T-helper 2 cell treated with Interferon-gamma antibody and Interleukin-4, amounts not matched to agents 100 ng/mL and 5 ng/mL, for 36 hours (primary cell): ENCODE data around the gene IFT88. TPM values are rescaled to one million over a fixed set of nuclear protein-coding genes. Genes with fewer than 3 reads are reported as not detected.

Source experiments
- intact Hi-C: fragments of 100-400 bp; cut with micrococcal nuclease; formaldehyde crosslinking; loops from one replicate; pipeline ENCODE4 v1.15.1; 2023
- total RNA-seq: library from RNA; stranded (reverse); gene quantifications from 2 replicates; pipeline ENCODE4 v1.2.3, GENCODE V29; 2022

The IFT88 gene
- total RNA-seq, 1 donor from 2014 or later = 4.8 TPM

DNA sequence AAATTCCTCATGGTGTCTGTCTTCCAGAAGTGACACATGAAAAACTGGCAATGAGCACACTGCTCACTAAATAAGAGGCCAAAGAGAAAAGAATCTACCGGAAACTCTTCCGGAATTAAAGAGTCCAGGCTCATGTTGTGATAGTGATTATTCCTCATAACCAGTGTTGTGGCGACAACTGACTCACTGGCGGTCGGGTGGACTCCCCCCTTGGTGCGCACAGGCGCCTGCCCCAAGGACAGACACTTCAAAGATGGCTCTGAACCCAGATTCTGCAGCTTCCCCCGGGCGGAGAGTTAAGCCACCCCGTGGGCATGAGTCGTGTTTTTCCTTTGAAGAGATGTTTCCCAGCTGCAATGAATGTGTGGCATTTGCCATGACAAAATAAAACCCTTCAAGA lies 146.8 kb downstream of the IFT88 start:
- intact Hi-C loops = loop anchor here (2.0 kb wide), 2 partner anchors 211 to 219 kb away; no protein-coding TSS in a partner anchor

DNA sequence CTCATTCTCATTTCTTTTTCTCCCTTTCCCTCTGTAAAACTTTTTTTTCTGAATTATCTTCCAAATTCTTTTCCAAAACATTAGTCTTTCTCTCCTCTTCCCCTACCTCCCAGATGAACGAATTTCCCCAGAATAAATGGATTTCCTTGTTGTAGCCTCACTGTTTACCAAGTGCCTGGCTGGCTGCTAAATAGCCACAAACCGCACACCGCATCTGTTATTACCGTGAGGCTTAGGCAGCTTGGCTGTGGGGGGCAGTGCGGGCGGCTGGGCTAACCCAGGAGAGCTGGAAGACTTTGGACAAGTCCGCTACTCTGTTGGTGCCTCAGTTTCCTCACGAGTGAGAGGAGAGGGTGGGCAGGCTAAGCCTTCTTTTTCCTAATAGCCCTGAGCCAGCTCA lies 147.2 kb downstream of the IFT88 start:
- intact Hi-C loops = no loop called here

DNA sequence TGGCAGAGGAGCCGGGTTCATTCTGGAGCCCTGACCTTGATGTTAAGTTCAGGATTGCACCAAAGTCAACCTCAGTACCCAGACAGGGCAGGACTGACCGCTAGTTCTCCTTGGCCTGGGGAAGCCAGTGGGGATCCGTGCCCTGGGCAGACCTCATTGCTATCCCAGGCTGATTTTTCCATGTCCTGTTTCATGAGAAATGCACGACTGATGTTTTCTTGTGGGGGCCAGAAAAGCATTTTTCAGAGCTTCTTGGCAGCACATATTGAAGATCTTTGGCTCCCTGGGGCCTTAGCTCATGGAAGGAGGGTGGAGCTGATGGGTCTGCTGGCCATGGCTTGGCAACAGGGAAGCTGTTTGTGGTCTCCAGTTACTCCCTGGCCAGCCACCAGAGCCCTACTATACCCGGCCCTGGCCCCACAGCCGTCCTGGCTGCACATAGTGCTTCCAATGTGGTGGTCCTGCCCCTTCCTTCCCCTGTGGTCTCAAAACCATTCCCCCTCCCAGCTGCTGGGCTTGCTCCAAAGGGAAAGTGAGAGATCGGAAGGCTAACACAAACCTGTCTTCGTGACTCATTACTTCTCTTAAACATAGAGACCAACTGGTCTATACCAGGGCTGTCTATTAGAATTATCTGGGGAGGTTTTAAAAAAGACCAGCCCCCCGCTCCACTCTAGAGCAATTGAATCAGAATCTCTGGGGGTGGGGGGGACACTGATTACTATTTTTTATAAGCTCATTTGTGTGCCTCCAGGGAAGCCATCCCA lies 147.8 kb downstream of the IFT88 start:
- intact Hi-C loops = no loop called here

DNA sequence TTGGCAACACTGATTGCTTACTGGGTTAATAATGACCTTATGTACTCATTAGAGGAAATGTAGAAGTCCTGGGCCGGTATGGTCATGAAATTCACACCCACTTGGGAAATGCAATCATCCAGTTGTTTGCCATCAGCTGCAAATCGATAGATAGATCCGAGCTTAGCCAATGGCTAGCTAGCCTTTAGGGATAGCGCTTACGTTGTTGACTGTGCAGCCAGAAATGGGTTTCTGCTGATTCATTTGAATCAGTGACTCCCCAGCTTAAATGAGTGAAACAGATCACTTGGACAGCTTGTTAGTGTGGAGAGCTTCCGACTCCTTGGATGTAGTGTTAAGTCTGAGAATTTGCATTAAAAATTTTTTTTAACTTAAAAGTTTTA lies 148.4 kb downstream of the IFT88 start:
- intact Hi-C loops = no loop called here

DNA sequence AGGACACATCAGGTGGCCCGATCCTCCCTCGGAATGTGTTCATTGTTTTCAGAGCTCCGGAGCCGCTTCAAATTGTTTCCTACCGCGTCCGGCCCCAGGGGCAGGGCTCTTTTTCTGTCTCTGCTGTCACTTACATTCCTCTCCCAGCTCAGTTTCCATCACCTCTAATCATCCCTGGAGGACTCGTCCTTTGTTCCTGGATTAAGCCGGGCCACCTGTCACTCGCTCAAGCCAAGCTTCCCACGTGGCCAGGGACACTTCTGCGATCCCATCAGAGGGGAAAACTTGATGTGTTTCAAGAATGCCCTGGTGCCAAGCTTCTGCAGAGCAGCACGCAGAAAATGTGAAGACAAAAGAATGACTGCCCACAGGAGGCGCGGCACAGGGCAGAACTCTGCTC lies 150.0 kb downstream of the IFT88 start:
- intact Hi-C loops = no loop called here

DNA sequence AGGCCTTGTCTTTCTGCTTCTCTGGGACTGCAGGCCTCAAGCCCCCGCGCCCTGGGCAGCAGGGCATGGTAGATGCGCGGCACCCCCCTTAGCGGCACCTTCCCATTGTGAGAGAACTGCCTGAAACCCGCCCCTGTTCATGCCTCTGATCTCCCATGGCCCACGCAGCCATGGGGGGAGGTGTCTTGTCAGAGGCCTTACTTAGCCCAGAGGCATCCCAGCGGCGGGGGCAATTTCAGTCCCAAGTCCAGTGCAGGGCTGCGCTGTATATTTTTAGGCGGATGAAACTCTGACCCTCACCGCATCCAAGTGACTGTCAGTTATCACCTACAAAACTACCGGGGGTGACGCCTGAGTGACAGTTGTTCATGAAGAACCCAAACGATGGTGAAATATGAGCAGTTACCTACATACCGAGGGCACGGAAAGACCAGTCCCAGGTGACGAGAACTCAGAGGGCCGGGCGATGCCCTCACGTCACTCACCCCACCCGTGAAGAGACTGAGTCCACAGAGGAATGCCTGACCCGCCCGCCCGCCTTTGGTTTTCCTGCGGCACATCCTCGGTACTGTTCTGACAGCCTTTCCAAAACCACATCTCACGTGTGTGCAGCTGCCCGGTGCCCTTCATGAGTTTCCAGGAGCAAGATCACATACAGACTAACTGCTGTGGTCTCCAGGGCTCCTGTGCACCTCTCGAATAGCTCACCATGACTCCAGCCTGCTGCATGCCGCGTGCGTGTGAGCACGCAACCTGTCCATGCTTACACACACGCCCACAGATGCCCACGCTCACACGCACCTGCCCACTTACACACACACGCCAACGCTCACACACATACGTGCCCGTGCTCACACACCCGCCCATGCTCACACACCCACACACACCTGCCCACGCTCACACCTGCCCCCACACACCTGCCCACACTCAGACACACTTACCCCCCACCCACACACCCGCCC lies 150.9 kb downstream of the IFT88 start:
- intact Hi-C loops = no loop called here

DNA sequence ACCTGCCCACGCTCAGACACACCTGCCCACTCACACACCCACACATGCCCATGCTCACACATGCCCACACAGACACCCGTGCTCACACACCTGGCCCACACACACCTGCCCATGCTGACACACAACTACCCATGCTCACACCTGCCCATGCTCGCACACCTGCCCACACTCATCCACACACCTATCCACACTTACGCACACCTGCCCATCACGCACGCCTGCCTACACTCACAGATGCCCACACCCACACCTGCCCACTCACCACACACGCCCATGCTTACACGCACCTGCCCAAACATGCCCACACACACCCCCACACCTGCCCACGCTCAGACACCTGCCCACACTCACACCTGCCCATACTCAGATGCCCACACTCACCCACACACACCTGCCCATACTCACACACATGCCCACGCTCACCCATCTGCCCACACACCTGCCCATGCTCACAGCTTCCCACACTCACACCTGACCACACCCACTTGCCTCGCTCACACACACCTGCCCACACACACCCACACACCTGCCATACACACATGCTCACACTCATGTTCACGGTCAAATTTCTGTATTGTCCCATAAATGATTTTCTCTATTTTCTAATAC lies 152.1 kb downstream of the IFT88 start:
- intact Hi-C loops = no loop called here

DNA sequence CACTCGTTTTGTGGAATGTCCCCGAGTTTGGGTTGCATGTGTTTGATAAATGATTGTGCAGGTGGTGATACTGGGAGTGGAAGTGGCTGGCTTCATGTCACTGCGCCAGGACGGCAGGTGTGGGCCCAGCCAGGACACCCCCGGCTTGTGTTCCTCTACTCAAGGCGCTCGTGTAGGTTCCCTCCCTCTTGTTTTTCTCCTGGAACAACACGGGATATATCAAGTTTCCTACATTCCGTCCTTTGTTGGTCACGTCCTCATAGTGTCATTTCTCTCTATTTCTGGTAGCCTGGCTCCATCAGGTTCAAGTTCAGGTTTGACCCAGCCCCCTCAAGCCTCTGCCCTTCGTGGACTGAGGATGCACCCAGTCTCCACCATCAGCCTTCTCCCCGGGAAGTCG lies 152.8 kb downstream of the IFT88 start:
- intact Hi-C loops = no loop called here

DNA sequence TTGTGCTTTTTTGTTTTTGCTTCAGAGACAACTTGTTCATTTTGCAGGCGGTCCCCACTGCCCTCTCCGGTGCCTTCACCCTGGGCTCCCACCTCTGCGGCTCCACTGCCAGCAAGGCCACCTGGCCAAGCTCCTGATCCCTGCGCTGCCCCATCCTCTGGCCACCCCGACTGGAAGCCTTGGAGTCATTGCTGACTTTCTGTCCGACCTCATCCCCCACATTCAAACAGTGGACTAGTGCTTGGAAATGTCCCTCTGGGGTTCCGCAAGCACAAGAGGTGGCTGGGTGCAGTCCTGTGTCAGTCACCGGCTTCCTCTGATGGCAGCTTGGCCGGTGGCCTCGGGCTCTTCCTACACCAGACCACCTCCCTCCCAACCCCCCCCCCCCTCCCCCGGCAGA lies 153.5 kb downstream of the IFT88 start:
- intact Hi-C loops = no loop called here

DNA sequence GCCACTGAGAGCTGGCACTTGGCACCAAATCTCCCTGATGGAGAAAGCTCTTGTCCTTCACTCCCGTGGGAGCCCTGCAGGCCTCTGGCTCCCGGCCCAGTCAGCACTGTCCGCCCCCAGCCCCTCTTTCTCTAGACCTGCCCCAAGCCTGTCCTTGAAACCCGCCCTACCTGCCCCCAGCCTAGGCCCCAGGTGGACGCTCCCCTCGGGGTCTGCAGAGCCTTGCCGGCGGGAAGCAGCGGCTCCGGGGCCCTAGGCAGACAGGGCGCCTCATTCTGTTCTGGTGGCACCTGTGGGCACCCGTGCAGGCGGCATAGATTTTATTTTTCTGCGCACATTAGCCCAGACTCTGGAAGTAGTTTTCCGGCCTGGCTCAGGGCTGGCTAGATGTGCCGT lies 154.1 kb downstream of the IFT88 start:
- intact Hi-C loops = no loop called here

DNA sequence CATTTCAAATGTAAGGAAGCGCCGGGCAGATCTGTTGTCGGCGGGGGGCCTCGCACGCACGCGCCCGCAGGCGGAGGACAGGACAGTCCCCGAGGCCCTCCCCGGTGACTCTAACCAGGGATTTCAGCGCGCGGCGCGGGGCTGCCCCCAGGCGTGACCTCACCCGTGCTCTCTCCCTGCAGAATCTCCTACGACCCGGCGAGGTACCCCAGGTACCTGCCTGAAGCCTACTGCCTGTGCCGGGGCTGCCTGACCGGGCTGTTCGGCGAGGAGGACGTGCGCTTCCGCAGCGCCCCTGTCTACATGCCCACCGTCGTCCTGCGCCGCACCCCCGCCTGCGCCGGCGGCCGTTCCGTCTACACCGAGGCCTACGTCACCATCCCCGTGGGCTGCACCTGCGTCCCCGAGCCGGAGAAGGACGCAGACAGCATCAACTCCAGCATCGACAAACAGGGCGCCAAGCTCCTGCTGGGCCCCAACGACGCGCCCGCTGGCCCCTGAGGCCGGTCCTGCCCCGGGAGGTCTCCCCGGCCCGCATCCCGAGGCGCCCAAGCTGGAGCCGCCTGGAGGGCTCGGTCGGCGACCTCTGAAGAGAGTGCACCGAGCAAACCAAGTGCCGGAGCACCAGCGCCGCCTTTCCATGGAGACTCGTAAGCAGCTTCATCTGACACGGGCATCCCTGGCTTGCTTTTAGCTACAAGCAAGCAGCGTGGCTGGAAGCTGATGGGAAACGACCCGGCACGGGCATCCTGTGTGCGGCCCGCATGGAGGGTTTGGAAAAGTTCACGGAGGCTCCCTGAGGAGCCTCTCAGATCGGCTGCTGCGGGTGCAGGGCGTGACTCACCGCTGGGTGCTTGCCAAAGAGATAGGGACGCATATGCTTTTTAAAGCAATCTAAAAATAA lies 154.7 kb downstream of the IFT88 start:
- intact Hi-C loops = no loop called here

DNA sequence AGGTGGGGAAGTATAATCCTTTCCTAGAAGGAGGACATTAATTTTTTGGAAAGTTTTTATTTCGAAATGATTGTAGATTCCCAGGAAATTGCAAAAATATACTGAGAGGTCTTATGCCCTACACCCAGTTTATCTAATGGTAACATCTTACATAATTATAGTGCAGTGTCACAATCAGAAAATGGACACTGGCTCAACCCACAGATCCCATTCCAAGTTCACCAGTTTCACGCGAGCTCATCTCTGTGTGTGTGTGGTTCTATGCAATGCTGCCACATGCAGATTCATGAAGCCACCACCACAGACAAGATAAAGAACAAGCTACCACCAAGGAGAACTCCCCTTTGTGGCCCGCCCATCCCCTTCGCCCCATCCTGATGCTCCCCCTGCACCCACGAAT lies 160.9 kb downstream of the IFT88 start:
- intact Hi-C loops = no loop called here

DNA sequence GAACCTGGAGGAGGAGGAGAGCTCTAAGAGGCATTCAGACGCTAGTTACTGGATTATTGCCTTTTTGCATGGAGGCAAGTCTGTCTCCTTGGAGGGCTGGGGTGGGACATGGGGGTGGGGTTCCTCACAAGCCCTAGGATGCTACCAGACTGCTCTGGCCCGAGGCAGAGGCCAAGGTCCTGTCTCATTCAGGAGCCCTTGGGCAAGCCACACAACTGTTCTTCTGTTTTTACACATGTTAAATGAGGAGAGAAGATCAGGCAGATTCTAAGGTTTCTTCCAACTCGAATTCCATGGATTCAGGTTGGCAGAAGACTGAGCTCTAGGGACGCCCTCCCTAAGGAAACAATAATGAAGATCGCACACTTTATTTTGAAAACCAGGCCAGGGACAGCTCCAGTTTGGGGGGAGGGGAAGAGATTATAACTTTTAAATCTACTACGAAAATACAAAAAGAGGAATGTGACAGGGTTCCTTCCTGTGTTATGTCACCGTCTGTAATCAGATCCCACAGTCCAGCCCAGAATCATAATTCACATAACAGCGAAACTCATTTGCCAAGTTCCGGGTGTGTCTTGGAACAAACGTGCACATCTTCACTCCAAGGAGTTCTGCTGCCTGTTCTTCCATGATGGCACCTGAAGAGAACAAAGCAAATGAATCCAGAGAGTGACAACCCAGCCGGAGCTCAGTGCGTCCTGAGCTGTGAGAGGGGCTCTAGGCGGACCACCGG lies 161.8 kb downstream of the IFT88 start:
- intact Hi-C loops = no loop called here

DNA sequence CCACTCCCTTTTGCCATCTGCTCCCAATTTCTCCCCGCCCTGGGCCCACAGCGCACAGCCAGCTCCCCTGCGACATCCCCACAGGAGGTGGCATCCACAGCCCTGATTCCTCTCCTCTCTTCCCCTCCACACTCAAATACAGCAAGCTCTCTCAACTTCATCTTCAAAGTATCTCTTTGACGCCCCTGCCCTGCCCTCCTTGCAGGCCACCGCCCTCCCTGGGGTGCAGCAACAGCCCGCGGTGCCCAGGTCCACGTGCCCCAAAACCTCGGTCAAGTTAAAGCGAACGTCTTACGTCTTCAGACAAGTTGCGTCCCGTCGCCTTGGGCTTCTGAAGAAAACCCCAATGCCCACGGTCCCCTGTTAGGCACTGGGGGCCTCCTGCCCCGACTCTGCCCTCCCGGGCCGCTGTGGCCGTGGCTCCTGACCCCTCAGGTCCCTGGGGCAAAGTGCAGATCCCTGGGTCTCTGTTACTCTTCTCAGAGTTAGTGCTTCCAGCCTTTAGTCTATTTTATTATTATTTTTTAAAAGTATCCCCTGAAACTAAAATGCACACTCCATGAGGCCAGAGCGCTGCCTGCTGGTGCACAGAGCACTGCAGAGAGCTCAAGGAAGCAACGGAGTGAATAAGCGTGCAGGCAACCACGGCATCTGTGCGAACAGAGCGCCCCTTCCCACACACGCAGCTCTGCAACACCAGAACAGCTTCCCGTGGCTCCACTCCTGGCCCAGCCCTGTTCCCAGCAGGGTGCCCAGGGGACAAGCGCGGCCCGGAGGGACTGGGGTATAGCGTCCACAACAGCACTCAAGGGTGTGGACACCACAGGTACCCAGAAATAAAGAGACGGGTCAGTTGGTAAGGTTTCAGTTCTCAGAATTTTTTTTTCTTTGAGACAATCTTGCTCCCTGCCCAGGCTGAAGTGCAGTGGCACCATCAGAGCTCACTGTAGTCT lies 163.0 kb downstream of the IFT88 start:
- intact Hi-C loops = no loop called here

DNA sequence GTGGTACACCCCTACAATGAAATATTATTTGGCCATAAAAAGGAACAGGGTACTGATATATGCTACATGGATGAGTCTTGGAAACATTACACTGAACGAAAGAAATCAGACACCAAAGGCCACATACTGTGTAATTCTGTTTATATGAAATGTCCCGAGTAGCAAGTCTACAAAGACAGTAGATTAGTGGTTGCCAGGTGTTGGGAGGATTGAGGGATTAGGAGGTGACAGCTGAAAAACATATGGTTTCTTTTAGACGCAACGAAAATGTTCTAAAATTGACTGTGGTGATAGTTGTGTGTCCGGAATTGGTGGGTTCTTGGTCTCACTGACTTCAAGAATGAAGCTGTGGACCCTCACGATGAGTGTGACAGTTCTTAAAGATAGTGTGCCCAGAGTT lies 171.7 kb downstream of the IFT88 start:
- intact Hi-C loops = no loop called here

DNA sequence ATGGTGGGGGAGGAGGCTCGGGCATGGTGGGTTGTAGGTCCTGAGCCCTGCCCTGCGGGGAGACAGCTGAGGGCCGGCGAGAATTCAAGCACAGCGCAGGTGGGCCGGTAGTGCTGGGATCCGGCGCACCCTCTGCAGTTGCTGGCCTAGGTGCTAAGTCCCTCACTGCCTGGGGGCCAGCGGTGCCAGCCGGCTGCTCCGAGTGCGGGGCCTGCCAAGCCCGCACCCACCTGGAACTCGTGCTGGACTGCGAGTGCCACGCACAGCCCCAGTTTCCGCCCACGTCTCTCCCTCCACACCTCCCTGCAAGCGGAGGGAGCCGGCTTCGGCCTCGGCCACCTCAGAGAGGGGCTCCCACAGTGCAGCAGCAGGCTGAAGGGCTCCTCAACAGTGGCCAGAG lies 173.1 kb downstream of the IFT88 start:
- intact Hi-C loops = no loop called here
